GM21367 (cell line): ENCODE data around the gene DZANK1.
"Not testable (repeated sequence)": the region's sequence is repeated elsewhere in the genome, so short reads cannot be mapped to it uniquely, and the experiment has no call there.

Experiments
- ATAC-seq: cut with Tn5 transposase; IDR thresholded peaks from one replicate; pipeline ENCODE4 v1.9.1; 2021; ENCODE audit not compliant: unreplicated experiment

DZANK1 gene

GRCh38 chr20:18466894-18467730 is at the start of gene DZANK1, which contains the start of gene POLR3F:
DZANK1 (minus strand) TSS chr20:18467030; CDS start chr20:18465358, 1,672 bp downstream.
POLR3F (plus strand) TSS chr20:18467390; CDS start chr20:18467507, 117 bp downstream.
- ATAC-seq = peak; percentile 96

GRCh38 chr20:18515973-18516372 is 49.1 kb upstream of the DZANK1 start:
- no peak for ATAC-seq

GRCh38 chr20:18514127-18514526 is 47.3 kb upstream of the DZANK1 start:
- no peak for ATAC-seq

GRCh38 chr20:18513208-18513607 is 46.4 kb upstream of the DZANK1 start:
- ATAC-seq = no peak

GRCh38 chr20:18511571-18511970 is 44.7 kb upstream of the DZANK1 start:
- ATAC-seq = no peak

GRCh38 chr20:18507218-18508191 is 40.7 kb upstream of the DZANK1 start, which contains the start of gene SEC23B:
SEC23B (plus strand) TSS chr20:18507940; CDS start chr20:18510836, 2,896 bp downstream.
- peak; percentile 93 for ATAC-seq

- no peak for ATAC-seq
These were observed 39.9 kb upstream of the DZANK1 start for GRCh38 chr20:18506744-18507143.

DNA sequence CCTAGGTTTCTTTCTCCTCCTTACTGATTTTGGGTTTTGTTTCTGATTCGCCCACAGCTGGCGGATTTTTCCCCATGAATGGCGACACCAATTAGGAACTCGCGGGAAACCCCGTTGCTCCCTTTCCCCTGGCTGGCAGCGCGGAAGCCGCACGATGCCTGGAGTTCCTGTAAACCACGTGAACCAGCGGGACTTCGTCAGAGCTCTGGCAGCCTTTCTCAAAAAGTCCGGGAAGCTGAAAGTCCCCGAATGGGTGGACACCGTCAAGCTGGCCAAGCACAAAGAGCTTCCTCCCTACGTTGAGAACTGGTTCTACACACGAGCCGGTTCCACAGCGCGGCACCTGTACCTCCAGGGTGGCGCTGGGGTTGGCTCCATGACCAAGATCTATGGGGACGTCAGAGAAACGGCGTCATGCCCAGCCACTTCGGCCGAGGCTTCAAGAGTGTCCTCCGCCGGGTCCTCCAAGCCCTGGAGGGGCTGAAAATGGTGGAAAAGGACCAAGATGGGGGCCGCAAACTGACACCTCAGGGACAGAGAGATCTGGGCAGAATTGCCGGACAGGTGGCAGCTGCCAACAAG is 37.7 kb upstream of the DZANK1 start:
- ATAC-seq = no peak

GRCh38 chr20:18501672-18502071 is 34.8 kb upstream of the DZANK1 start:
- not testable (repeated sequence) for ATAC-seq

DNA sequence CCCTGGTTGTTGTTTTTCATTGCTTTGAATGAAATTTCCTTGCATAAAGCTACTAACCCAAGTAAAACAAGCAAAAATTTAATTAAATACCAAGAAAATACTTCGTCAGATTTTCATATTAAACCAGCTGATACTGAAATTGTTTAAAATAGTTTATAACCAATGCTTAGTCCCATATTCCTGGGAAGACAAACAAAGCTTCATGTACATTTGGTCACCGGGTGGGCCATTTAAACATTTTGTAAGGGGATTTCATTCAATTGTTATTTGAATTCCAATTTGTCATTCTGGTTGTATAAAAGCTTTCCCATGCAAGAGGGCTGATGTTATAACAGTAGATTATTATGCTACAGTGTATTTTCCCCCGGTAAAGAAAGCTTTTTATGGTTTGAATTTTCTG is 30.8 kb upstream of the DZANK1 start:
- no peak for ATAC-seq

- peak; percentile 96 for ATAC-seq
These were observed 30.1 kb upstream of the DZANK1 start, which contains the start of gene RBBP9 for GRCh38 chr20:18496740-18497592. RBBP9 (minus strand) TSS chr20:18497225; CDS start chr20:18497167, 58 bp downstream.

DNA sequence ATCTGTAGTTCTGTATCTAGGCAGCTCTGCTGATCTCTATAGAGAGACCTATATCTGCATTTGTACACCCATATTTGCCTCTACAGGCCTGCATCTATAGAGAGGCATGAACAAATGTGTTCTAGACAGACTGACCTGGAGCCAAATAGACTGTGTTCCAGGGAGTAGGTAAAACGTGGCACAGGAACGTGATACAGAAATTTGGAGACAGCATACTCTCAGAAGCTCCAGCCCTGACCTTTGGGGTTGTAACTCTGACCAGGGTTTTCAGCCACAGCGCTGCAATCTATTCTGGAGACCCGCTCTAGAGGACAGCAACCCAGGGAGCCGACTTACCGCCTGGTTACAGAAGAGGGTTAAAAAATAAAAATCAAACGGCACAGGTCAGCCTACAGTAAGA is 29.2 kb upstream of the DZANK1 start:
- no peak for ATAC-seq

GRCh38 chr20:18488301-18488700 is 21.5 kb upstream of the DZANK1 start:
- ATAC-seq = no peak

GRCh38 chr20:18481596-18481995 is 14.8 kb upstream of the DZANK1 start:
- no peak for ATAC-seq

- no peak for ATAC-seq
These were observed 11.0 kb upstream of the DZANK1 start for GRCh38 chr20:18477821-18478220.

- ATAC-seq = no peak
These were observed 10.4 kb upstream of the DZANK1 start for GRCh38 chr20:18477218-18477617.

- ATAC-seq = no peak
These were observed 296 bp downstream of the DZANK1 start for GRCh38 chr20:18466574-18466893.

- ATAC-seq = no peak
These were observed 1.2 kb downstream of the DZANK1 start for GRCh38 chr20:18465536-18466200.

DNA sequence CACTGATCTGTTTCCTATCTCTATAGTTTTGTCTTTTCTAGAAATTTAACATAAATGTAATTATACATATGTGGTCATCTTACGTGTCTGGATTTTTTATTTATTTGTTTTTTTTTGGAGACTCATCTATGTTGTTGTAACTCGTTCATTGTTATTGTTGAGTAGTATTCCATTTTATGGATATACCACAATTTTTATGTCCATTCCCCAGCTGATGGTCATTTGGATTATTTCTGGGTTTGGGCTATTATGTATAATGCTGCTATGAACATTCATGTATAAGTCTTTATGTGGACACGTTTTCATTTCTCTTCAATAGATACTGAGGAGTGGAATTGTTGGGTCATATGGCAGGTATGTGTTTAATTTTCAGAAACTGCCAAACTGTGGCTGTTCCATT is 10.2 kb downstream of the DZANK1 start:
- no peak for ATAC-seq

GRCh38 chr20:18443886-18444285 is 22.9 kb downstream of the DZANK1 start:
- ATAC-seq = no peak
